Activated T-cell treated with anti-CD3 and anti-CD28 coated beads for 24 hours (primary cell): ENCODE data around the gene RNFT2.
A peak's percentile ranks its signal among the peaks of the same experiment; 100 is the strongest.
"Not testable (repeated sequence)": the region's sequence is repeated elsewhere in the genome, so short reads cannot be mapped to it uniquely, and the experiment has no call there.

Experiments
- DNase-seq: peaks from one replicate; pipeline ENCODE4 v3.0.0-alpha.2; 2020; ENCODE audit warnings: low read depth

The RNFT2 gene

DNA sequence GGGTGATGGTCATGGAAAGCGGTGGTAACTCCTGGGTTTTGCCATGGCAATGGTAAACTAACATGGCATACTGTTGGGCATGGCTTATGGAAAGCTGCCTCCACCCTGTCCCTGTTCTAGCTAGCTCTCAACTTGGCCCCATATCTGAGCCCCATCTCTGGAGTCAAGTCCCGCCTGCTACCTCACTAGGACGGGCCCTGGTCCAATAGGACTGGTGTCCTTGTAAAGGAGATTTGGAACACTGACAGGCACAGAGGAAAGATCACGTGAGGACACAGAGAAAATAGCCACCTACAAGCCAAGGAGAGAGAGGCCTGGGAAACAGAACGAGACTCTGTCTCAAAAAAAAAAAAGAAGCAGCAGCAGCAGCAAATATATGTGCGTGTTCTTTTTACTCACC, 59.8 kb downstream of the RNFT2 start:
- DNase-seq, result no peak

DNA sequence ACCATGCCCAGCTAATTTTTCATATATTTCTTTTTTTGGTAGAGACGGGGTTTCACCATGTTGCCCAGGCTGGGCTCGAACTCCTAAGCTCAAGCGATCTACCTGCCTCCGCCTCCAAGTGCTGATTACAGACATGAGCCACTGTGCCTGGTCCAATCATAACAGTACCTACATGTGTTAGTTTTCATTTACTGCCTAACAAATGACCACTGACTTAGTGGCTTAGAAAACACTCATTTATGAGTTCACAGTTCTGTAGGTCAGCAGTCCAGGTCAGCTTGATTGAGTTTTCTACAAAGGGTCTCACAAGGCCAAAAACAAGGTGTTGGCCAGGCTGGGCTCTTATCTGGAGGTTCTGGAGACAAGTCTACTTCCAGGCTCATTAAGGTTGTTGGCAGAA, 60.6 kb downstream of the RNFT2 start:
- no peak for DNase-seq

DNA sequence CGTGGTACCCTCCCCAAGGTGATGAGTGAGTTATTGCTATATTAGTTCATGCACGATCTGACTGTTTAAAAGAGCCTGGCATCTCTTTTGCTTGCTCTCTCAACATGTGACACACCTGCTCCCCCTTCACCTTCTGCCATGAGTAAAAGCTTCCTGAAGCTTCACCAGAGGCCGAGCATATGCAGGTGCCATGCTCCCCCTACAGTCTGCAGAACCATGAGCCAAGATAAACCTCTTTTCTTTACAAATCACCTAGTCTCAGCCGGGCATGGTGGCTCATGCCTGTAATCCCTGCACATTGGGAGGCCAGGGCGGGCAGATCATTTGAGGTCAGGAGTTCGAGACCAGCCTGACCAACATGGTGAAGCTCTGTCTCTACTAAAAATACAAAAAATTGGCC, 61.8 kb downstream of the RNFT2 start:
- DNase-seq, result no peak

DNA sequence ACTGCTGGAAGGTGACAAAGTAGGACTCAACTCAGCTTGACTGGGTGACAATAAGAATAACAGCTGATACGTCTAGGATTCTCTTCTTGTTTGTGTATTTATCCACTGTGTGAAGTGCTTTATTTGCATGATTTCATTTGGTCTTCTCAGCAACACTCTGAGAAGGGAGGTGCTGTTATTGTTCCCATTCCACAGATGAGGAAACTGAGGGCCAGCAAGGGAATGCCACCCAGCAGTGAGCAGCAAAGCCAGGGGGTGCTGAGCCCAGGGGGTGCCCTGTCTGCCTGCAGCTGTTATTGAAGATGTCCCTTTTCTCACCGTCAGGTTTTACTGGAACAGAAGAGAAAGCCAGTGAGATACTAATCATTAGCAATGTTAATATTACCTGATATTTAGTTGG, 62.8 kb downstream of the RNFT2 start:
- DNase-seq, result no peak

GRCh38 chr12:116802018-116802417, 63.9 kb downstream of the RNFT2 start:
- DNase-seq, result no peak

DNA sequence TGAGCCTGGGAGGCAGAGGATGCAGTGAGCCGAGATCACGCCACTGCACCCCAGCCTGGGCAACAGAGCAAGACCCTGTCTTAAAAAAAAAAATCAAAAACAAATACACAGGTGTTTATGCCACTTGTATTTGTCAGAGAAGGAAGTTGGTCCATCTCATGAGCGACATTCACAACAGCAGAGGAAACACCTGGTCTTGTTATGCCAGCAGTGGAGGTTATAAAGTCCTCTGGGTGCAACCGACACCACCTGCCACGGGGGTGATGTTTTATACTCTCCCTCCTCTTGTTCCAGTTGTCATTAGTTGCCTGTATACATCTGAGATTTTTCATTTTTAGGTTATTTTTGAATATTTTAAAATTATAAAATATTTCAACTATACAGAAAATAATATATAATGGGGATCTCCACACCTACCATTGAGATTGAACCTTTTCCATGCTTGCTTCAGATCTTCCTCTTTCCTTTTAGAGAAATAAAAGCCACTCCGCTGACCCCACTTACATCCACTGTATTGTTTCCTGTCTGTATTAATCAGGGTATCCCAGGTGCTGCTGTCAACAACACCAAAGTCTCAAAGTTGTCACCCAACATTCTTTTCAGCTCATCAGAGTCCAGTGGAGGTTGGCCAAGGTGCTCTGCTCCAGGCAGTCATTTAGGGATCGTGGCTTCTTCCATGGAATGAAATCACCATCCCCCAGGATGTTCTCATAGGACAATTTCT, 65.1 kb downstream of the RNFT2 start:
- no peak for DNase-seq

- no peak for DNase-seq
Measured at GRCh38 chr12:116804051-116804450, 65.9 kb downstream of the RNFT2 start.

- no peak for DNase-seq
Measured at GRCh38 chr12:116806845-116807440, 68.8 kb downstream of the RNFT2 start.

- DNase-seq, result no peak
Measured at GRCh38 chr12:116807546-116807945, 69.4 kb downstream of the RNFT2 start.

GRCh38 chr12:116808113-116809105, 70.3 kb downstream of the RNFT2 start:
- no peak for DNase-seq

- DNase-seq, result no peak
Measured at GRCh38 chr12:116812238-116812637, 74.1 kb downstream of the RNFT2 start.

GRCh38 chr12:116813271-116814041, 75.3 kb downstream of the RNFT2 start:
- DNase-seq, result no peak

DNA sequence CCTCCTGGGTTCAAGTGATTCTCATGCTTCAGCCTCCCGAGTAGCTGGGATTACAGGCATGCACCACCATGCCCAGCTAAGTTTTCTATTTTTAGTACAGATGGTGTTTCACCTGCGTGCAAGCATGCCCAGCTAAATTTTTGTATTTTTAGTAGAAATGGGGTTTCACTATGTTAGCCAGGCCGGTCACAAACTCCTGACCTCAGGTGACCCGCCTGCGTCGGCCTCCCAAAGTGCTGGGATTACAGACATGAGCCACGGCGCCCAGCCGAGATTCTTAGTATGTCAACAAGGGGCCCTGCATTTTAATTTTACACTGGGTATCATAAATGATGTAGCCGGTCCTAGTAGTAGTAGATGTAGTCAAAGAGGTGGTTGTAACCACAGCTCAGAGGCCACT, 76.7 kb downstream of the RNFT2 start:
- not testable (repeated sequence) for DNase-seq

GRCh38 chr12:116818341-116818856, 80.3 kb downstream of the RNFT2 start:
- no peak for DNase-seq

- peak; percentile 85 for DNase-seq
Measured at GRCh38 chr12:116818948-116819832, 81.1 kb downstream of the RNFT2 start.

GRCh38 chr12:116820064-116820656, 82.0 kb downstream of the RNFT2 start:
- no peak for DNase-seq

DNA sequence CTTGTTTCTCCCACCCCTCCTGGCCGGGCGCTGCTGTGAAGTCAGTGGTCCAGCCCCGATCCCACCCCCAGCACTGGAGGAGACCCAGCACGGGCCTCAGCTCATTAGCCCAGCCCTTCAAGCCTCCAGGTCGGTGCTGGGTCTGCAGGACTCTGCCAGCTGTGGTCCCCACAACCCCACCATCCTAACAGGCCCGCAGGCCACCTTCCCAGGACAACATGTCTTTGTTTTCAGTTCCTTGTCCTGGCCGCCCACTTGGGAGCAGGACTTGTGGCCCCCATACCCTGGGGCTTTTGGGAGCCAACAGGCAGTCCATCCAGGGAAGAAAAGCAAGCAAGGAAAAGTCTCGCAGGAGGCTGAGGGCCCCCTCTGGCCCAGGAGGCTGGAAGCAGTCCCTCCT, 83.2 kb downstream of the RNFT2 start:
- no peak for DNase-seq

GRCh38 chr12:116827432-116827831, 89.3 kb downstream of the RNFT2 start:
- DNase-seq, result no peak

- DNase-seq, result no peak
Measured at GRCh38 chr12:116832353-116832752, 94.2 kb downstream of the RNFT2 start.

GRCh38 chr12:116833474-116833873, 95.4 kb downstream of the RNFT2 start:
- no peak for DNase-seq
